Fibroblast of peridontal ligament (primary cell): ENCODE measurements around the gene GRM8.
A peak's percentile ranks its signal among the peaks of the same experiment; 100 is the strongest.

Experiments
- DNase-seq: peaks from one replicate; pipeline ENCODE4 v3.0.0-alpha.2; 2010; ENCODE audit errors: extremely low read depth

GRM8 gene

GRCh38 chr7:127146746-127147536 lies 105.8 kb downstream of the GRM8 start:
- no peak for DNase-seq

GRCh38 chr7:127137146-127137545 lies 115.6 kb downstream of the GRM8 start:
- no peak for DNase-seq

- DNase-seq: no peak
Measured at GRCh38 chr7:127135871-127136485, 116.8 kb downstream of the GRM8 start.

- DNase-seq: no peak
Measured at GRCh38 chr7:127123220-127123619, 129.5 kb downstream of the GRM8 start.

GRCh38 chr7:127119517-127119916 lies 133.2 kb downstream of the GRM8 start:
- DNase-seq: no peak

GRCh38 chr7:127114742-127115265 lies 137.9 kb downstream of the GRM8 start:
- DNase-seq: no peak

- DNase-seq: peak; percentile 22
Measured at GRCh38 chr7:127107601-127108007, 145.1 kb downstream of the GRM8 start.

GRCh38 chr7:127093340-127093739 lies 159.4 kb downstream of the GRM8 start:
- DNase-seq: no peak

- no peak for DNase-seq
Measured at GRCh38 chr7:127091620-127092019, 161.1 kb downstream of the GRM8 start.

- no peak for DNase-seq
Measured at GRCh38 chr7:127089146-127089545, 163.6 kb downstream of the GRM8 start.

GRCh38 chr7:127081539-127081938 lies 171.2 kb downstream of the GRM8 start:
- DNase-seq: no peak

GRCh38 chr7:127080576-127080975 lies 172.2 kb downstream of the GRM8 start:
- no peak for DNase-seq

- DNase-seq: no peak
Measured at GRCh38 chr7:127066974-127067373, 185.8 kb downstream of the GRM8 start.

GRCh38 chr7:127059475-127059874 lies 193.3 kb downstream of the GRM8 start:
- no peak for DNase-seq

- DNase-seq: no peak
Measured at GRCh38 chr7:127057918-127058317, 194.8 kb downstream of the GRM8 start.

- DNase-seq: no peak
Measured at GRCh38 chr7:127056202-127056601, 196.5 kb downstream of the GRM8 start.

GRCh38 chr7:127047521-127047920 lies 205.2 kb downstream of the GRM8 start:
- DNase-seq: no peak

- DNase-seq: no peak
Measured at GRCh38 chr7:127041689-127042452, 210.9 kb downstream of the GRM8 start.

GRCh38 chr7:127040042-127040441 lies 212.7 kb downstream of the GRM8 start:
- no peak for DNase-seq

GRCh38 chr7:127039541-127039940 lies 213.2 kb downstream of the GRM8 start:
- DNase-seq: no peak

- no peak for DNase-seq
Measured at GRCh38 chr7:127035203-127035849, 217.4 kb downstream of the GRM8 start.
